ENCODE results near the gene MAP2.

DNA sequence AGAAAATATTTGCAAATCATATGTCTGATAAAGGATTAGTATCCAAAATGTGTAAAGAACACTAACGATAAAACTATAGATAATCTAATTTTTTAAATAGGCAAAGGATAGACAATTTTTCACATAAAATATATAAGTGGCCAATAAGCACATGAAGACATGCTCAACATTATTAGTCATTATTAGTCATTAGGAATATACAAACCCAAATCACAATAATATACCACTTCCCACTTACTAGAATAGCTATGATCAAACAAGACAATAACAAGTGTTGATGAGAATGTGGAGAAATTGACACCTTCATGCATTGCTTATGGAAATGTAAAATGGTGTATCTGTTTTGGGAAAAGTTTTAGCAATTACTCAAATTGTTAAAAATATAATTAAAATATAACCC is 12.6 kb upstream of the MAP2 start:
- TF ChIP-seq CTCF (IDR thresholded peaks at IDR 0.05), result no peak
- no peak for TF ChIP-seq POLR2A (IDR thresholded peaks at IDR 0.05)
